ENCODE results near the gene FCMR.
"Not testable (repeated sequence)": the region's sequence is repeated elsewhere in the genome, so short reads cannot be mapped to it uniquely, and the experiment has no call there.

The FCMR gene

GRCh38 chr1:206931709-206932108 lies 10.0 kb upstream of the FCMR start:
- no peaks in the 10 kb centered on the region for H3K36me3 ChIP-seq (ENCODE audit: control insufficient read depth, insufficient read depth, low read length, severe bottlenecking)
- no peak overlapping the region for H3K4me3 ChIP-seq (ENCODE audit: low read length)
- no peak for DNase-seq (ENCODE audit: low read depth)
- peaks cover 34% of the 10 kb centered on the region for H3K27me3 ChIP-seq (replicated peaks; ENCODE audit: control insufficient read depth, insufficient read depth, low read length)
- no peaks in the 10 kb centered on the region for H3K9me3 ChIP-seq (ENCODE audit: control insufficient read depth, low read length)
- no peak overlapping the region for H3K9ac ChIP-seq (ENCODE audit: low read length)
- no peaks in the 10 kb centered on the region for H3K4me1 ChIP-seq (ENCODE audit: control insufficient read depth, insufficient read depth, low read length)

- Histone ChIP-seq H3K4me3 (ENCODE audit: low read length) (no peak overlapping the region), H3K4me1 (ENCODE audit: control insufficient read depth, insufficient read depth, low read length) (no peaks in the 10 kb centered on the region), H3K27me3 (replicated peaks; ENCODE audit: control insufficient read depth, insufficient read depth, low read length) (peaks cover 22% of the 10 kb centered on the region), H3K9ac (ENCODE audit: low read length) (no peak overlapping the region), H3K36me3 (ENCODE audit: control insufficient read depth, insufficient read depth, low read length, severe bottlenecking) (no peaks in the 10 kb centered on the region), H3K9me3 (ENCODE audit: control insufficient read depth, low read length) (no peaks in the 10 kb centered on the region)
- DNase-seq (ENCODE audit: low read depth), result no peak
These were observed 8.6 kb upstream of the FCMR start for GRCh38 chr1:206930210-206930798.

GRCh38 chr1:206929524-206929923 lies 7.8 kb upstream of the FCMR start:
- H3K9ac ChIP-seq (ENCODE audit: low read length), result no peak overlapping the region

GRCh38 chr1:206926286-206926685 lies 4.5 kb upstream of the FCMR start:
- Histone ChIP-seq H3K9me3 (ENCODE audit: control insufficient read depth, low read length) (no peaks in the 10 kb centered on the region), H3K36me3 (ENCODE audit: control insufficient read depth, insufficient read depth, low read length, severe bottlenecking) (no peaks in the 10 kb centered on the region), H3K4me3 (ENCODE audit: low read length) (no peak overlapping the region), H3K27me3 (replicated peaks; ENCODE audit: control insufficient read depth, insufficient read depth, low read length) (peaks cover 15% of the 10 kb centered on the region), H3K9ac (ENCODE audit: low read length) (no peak overlapping the region), H3K4me1 (ENCODE audit: control insufficient read depth, insufficient read depth, low read length) (no peaks in the 10 kb centered on the region)
- no peak for DNase-seq (ENCODE audit: low read depth)

More at GRCh38 chr1:206929524-206929923, 7.8 kb upstream of the FCMR start:
- no peak for DNase-seq (ENCODE audit: low read depth)
- Histone ChIP-seq H3K27me3 (replicated peaks; ENCODE audit: control insufficient read depth, insufficient read depth, low read length) (peaks cover 17% of the 10 kb centered on the region), H3K4me1 (ENCODE audit: control insufficient read depth, insufficient read depth, low read length) (no peaks in the 10 kb centered on the region), H3K4me3 (ENCODE audit: low read length) (no peak overlapping the region), H3K9me3 (ENCODE audit: control insufficient read depth, low read length) (no peaks in the 10 kb centered on the region), H3K36me3 (ENCODE audit: control insufficient read depth, insufficient read depth, low read length, severe bottlenecking) (no peaks in the 10 kb centered on the region)

GRCh38 chr1:206925106-206925736 lies 3.5 kb upstream of the FCMR start:
- Histone ChIP-seq H3K4me1 (ENCODE audit: control insufficient read depth, insufficient read depth, low read length) (no peaks in the 10 kb centered on the region), H3K36me3 (ENCODE audit: control insufficient read depth, insufficient read depth, low read length, severe bottlenecking) (no peaks in the 10 kb centered on the region), H3K9ac (ENCODE audit: low read length) (no peak overlapping the region), H3K4me3 (ENCODE audit: low read length) (no peak overlapping the region), H3K27me3 (replicated peaks; ENCODE audit: control insufficient read depth, insufficient read depth, low read length) (peaks cover 9% of the 10 kb centered on the region), H3K9me3 (ENCODE audit: control insufficient read depth, low read length) (no peaks in the 10 kb centered on the region)
- DNase-seq (ENCODE audit: low read depth), result no peak

GRCh38 chr1:206924592-206925105 lies 2.9 kb upstream of the FCMR start:
- Histone ChIP-seq H3K9me3 (ENCODE audit: control insufficient read depth, low read length) (no peaks in the 10 kb centered on the region), H3K4me3 (ENCODE audit: low read length) (no peak overlapping the region)

GRCh38 chr1:206923961-206924557 lies 2.3 kb upstream of the FCMR start:
- H3K4me3 ChIP-seq (ENCODE audit: low read length); H3K27me3 ChIP-seq (replicated peaks; ENCODE audit: control insufficient read depth, insufficient read depth, low read length); H3K4me1 ChIP-seq (ENCODE audit: control insufficient read depth, insufficient read depth, low read length); H3K36me3 ChIP-seq (ENCODE audit: control insufficient read depth, insufficient read depth, low read length, severe bottlenecking); DNase-seq (ENCODE audit: low read depth); H3K9ac ChIP-seq (ENCODE audit: low read length); H3K9me3 ChIP-seq (ENCODE audit: control insufficient read depth, low read length): not testable (repeated sequence)

More at GRCh38 chr1:206924592-206925105, 2.9 kb upstream of the FCMR start:
- no peak for DNase-seq (ENCODE audit: low read depth)
- Histone ChIP-seq H3K9ac (ENCODE audit: low read length) (no peak overlapping the region), H3K27me3 (replicated peaks; ENCODE audit: control insufficient read depth, insufficient read depth, low read length) (peaks cover 9% of the 10 kb centered on the region), H3K36me3 (ENCODE audit: control insufficient read depth, insufficient read depth, low read length, severe bottlenecking) (no peaks in the 10 kb centered on the region), H3K4me1 (ENCODE audit: control insufficient read depth, insufficient read depth, low read length) (no peaks in the 10 kb centered on the region)

- Histone ChIP-seq H3K9ac (ENCODE audit: low read length) (no peak overlapping the region), H3K4me3 (ENCODE audit: low read length) (no peak overlapping the region)
- no peak for DNase-seq (ENCODE audit: low read depth)
These were observed 1.5 kb upstream of the FCMR start for GRCh38 chr1:206923009-206923960.

GRCh38 chr1:206922524-206922923 lies 783 bp upstream of the FCMR start:
- Histone ChIP-seq H3K9me3 (ENCODE audit: control insufficient read depth, low read length) (no peaks in the 10 kb centered on the region), H3K4me1 (ENCODE audit: control insufficient read depth, insufficient read depth, low read length) (no peaks in the 10 kb centered on the region), H3K4me3 (ENCODE audit: low read length) (no peak overlapping the region), H3K27me3 (replicated peaks; ENCODE audit: control insufficient read depth, insufficient read depth, low read length) (peaks cover 12% of the 10 kb centered on the region), H3K36me3 (ENCODE audit: control insufficient read depth, insufficient read depth, low read length, severe bottlenecking) (no peaks in the 10 kb centered on the region), H3K9ac (ENCODE audit: low read length) (no peak overlapping the region)
- DNase-seq (ENCODE audit: low read depth), result no peak

More at GRCh38 chr1:206923009-206923960, 1.5 kb upstream of the FCMR start:
- no peaks in the 10 kb centered on the region for H3K4me1 ChIP-seq (ENCODE audit: control insufficient read depth, insufficient read depth, low read length)
- H3K9me3 ChIP-seq (ENCODE audit: control insufficient read depth, low read length), result no peaks in the 10 kb centered on the region
- H3K36me3 ChIP-seq (ENCODE audit: control insufficient read depth, insufficient read depth, low read length, severe bottlenecking), result no peaks in the 10 kb centered on the region
- peaks cover 9% of the 10 kb centered on the region for H3K27me3 ChIP-seq (replicated peaks; ENCODE audit: control insufficient read depth, insufficient read depth, low read length)

- Histone ChIP-seq H3K4me3 (ENCODE audit: low read length) (no peak overlapping the region), H3K27me3 (replicated peaks; ENCODE audit: control insufficient read depth, insufficient read depth, low read length) (peaks cover 43% of the 10 kb centered on the region), H3K9me3 (ENCODE audit: control insufficient read depth, low read length) (no peaks in the 10 kb centered on the region), H3K9ac (ENCODE audit: low read length) (no peak overlapping the region), H3K4me1 (ENCODE audit: control insufficient read depth, insufficient read depth, low read length) (no peaks in the 10 kb centered on the region), H3K36me3 (ENCODE audit: control insufficient read depth, insufficient read depth, low read length, severe bottlenecking) (no peaks in the 10 kb centered on the region)
- no peak for DNase-seq (ENCODE audit: low read depth)
These were observed 3.7 kb downstream of the FCMR start for GRCh38 chr1:206918076-206918475.

Data from adipocyte (in vitro differentiated cells).